DND-41 (cell line): ENCODE results near the gene LIAS.

ENCODE experiments used
- EZH2 ChIP-seq: IDR thresholded peaks from 3 replicates; pipeline ENCODE4 v1.6.1; 2012; ENCODE audit warnings: borderline replicate concordance, low read depth, mild to moderate bottlenecking, moderate library complexity, low read length, inconsistent platforms; ENCODE audit not compliant: severe bottlenecking
- TF ChIP-seq, protein P1 (sequence below): IDR thresholded peaks from 2 replicates; pipeline ENCODE4 v1.5.1; 2012; ENCODE audit warnings: borderline replicate concordance, low read length, moderate library complexity, mild to moderate bottlenecking; ENCODE audit not compliant: poor library complexity, severe bottlenecking; ENCODE audit errors: extremely low read depth

DNA sequence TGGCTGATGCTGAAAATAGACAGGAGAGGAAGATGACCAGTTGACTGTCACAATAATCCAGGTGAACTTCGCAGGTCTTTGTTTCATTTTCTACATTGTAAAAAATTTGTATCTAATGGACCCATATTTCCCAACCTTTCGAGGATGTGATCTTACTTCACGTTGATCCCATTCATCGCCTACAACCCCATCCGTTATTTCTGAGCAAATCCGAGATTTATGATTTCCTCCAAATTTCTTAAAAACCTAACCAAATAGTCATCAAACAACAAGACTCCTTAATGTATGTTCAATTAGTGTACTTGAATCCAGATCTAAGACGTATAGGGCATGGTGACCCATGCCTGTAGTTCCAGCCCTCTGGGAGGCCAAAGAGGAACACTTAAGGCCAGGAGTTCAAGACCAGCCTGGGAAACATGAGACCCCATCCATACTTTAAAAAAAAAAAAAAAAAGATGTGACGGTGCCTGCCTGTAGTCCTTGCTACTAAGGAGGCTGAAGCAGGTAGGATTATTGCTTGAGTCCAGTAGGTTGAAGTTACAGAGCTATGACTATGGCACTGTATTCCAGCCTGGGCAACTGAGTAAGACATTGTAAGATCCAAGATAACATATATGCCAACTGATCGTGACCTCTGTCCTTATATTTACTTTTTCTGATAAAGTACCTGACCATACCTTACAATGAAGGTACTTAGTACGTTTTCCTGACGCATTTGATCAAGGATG, 5.8 kb upstream of the LIAS start:
- TF ChIP-seq, protein P1, sequence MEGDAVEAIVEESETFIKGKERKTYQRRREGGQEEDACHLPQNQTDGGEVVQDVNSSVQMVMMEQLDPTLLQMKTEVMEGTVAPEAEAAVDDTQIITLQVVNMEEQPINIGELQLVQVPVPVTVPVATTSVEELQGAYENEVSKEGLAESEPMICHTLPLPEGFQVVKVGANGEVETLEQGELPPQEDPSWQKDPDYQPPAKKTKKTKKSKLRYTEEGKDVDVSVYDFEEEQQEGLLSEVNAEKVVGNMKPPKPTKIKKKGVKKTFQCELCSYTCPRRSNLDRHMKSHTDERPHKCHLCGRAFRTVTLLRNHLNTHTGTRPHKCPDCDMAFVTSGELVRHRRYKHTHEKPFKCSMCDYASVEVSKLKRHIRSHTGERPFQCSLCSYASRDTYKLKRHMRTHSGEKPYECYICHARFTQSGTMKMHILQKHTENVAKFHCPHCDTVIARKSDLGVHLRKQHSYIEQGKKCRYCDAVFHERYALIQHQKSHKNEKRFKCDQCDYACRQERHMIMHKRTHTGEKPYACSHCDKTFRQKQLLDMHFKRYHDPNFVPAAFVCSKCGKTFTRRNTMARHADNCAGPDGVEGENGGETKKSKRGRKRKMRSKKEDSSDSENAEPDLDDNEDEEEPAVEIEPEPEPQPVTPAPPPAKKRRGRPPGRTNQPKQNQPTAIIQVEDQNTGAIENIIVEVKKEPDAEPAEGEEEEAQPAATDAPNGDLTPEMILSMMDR: no peak
- no peak for TF ChIP-seq EZH2
